Transverse colon (tissue), 4 donors: ENCODE results near the gene CHRND. TPM values are rescaled to one million over a fixed set of nuclear protein-coding genes. Genes with fewer than 3 reads are reported as not detected.

Source experiments
- DNase-seq: peaks from one replicate; pipeline ENCODE4 v3.0.0-alpha.2; 2019
- H3K27ac ChIP-seq, 4 donors: fragments of 200-600 bp; sonication (generic); 2 replicates each; pipeline ENCODE4 v1.5.1; 2016 to 2018; ENCODE audit warnings: inconsistent platforms in 4 of 4
- H3K27me3 ChIP-seq: fragments of 200-600 bp; sonication (generic); 2 replicates; pipeline ENCODE4 v1.5.1; 2017; ENCODE audit warnings: inconsistent platforms
- H3K36me3 ChIP-seq, 4 donors: fragments of 200-600 bp; sonication (generic); 2 replicates each; pipeline ENCODE4 v1.5.1; 2017 to 2019; ENCODE audit warnings: inconsistent platforms in 4 of 4
- H3K4me1 ChIP-seq, 4 donors: fragments of 200-600 bp; sonication (generic); 2 replicates each; pipeline ENCODE4 v1.5.1; 2017 to 2020; ENCODE audit warnings: inconsistent platforms in 4 of 4
- H3K4me3 ChIP-seq, 4 donors: fragments of 200-600 bp; sonication (generic); 1 replicate in 1 of 4; 2 replicates in 3 of 4; pipeline versions ENCODE4 v1.5.1 to v1.6.1; 2017 to 2019; ENCODE audit warnings: inconsistent platforms in 4 of 4
- H3K9me3 ChIP-seq, 2 donors: fragments of 200-600 bp; sonication (generic); 2 replicates each; pipeline ENCODE4 v1.5.1; 2017 to 2019; ENCODE audit warnings: inconsistent platforms in 2 of 2
- EP300 ChIP-seq: sonication (generic); formaldehyde crosslinking; IDR thresholded peaks from one replicate; pipeline ENCODE4 v1.6.1; 2017; ENCODE audit warnings: antibody characterized with exemption, low read depth
- POLR2A ChIP-seq: fragments of 450-650 bp; IDR thresholded peaks from one replicate; pipeline ENCODE4 v1.6.1; 2016; ENCODE audit warnings: antibody characterized with exemption, mild to moderate bottlenecking, moderate library complexity
- POLR2AphosphoS5 ChIP-seq, 3 donors: sonication (generic); formaldehyde crosslinking; IDR thresholded peaks; one replicate each; pipeline ENCODE4 v1.6.1; 2016; ENCODE audit warnings: antibody characterized with exemption in 3 of 3
- WGBS, 2 donors: methylation state at CpG; one replicate each; pipeline ENCODE4 v1.1.5; 2018; ENCODE audit warnings: low coverage in 1 of 2; 5-methylcytosine and 5-hydroxymethylcytosine counted together
- in situ Hi-C, 4 donors: fragments of 200-750 bp; cut with MboI; loops; one replicate each; pipeline versions ENCODE4 v1.15.0 to v1.15.1; 2017; ENCODE audit warnings: low sequenced_read_pairs in 3 of 4, low pct_ligation_motif_present in 1 of 4, low pct_unique_long_range_greater_than_20kb in 1 of 4
- intact Hi-C: fragments of 100-400 bp; cut with DNase I; formaldehyde crosslinking; loops from one replicate; pipeline ENCODE4 v1.15.1; 2023; ENCODE audit warnings: low total_unique reads
- total RNA-seq, 4 donors: library from RNA; depleted of rRNA; stranded (reverse); fragments of >200 nt; gene quantifications; one replicate each; pipeline ENCODE4 v1.1.0, GENCODE V29; 2016
- TF ChIP-seq, protein P1 (sequence below), 5 experiments: fragments of 200-600 bp in 3 of 5; fragments of 450-650 bp in 2 of 5; sonication (generic) in 3 of 5; IDR thresholded peaks; 1 replicate in 2 of 5; 2 replicates in 3 of 5; pipeline ENCODE4 v1.5.1; 2016 to 2017; ENCODE audit warnings: antibody characterized with exemption in 5 of 5, inconsistent platforms in 3 of 5, mild to moderate bottlenecking in 2 of 5, moderate library complexity in 1 of 5

The CHRND gene
- total RNA-seq, 4 donors from 2014 or later: not detected

DNA sequence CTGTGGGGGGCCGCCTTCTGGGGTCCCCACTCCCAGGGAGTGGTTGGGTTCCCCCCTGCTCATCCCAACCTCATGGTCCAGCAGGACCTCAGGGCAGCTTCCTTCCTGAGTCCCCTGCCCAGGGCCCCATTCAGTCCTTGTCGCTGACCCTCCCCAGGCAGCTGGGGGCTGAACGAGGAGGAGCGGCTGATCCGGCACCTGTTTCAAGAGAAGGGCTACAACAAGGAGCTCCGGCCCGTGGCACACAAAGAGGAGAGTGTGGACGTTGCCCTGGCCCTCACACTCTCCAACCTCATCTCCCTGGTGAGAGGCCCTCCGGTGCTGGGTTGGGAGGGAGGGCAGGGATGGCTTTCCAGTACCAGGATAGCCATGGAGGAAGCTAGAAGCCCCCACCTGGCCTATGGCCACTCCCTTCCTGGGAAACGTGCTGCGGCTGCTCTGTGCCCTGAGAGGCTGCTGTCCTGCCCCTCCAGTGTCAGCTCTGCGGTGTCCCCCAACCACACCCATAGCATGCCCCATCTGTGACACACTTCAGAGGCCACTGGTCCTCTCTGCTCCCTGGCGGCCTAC is 497 bp downstream of the CHRND start:
- in situ Hi-C loops: no loop called here
- peaks cover 0 to 25% (median 25%) of the 10 kb centered on the region in 4 donors for H3K4me1 ChIP-seq
- 76% methylated on average over 13 of the region's 13 CpGs; no CpG with 5 or more reads in 1 of the 2 donors for WGBS, 2 donors
- TF ChIP-seq POLR2A: no peak
- no peak for TF ChIP-seq EP300
- TF ChIP-seq, protein P1, sequence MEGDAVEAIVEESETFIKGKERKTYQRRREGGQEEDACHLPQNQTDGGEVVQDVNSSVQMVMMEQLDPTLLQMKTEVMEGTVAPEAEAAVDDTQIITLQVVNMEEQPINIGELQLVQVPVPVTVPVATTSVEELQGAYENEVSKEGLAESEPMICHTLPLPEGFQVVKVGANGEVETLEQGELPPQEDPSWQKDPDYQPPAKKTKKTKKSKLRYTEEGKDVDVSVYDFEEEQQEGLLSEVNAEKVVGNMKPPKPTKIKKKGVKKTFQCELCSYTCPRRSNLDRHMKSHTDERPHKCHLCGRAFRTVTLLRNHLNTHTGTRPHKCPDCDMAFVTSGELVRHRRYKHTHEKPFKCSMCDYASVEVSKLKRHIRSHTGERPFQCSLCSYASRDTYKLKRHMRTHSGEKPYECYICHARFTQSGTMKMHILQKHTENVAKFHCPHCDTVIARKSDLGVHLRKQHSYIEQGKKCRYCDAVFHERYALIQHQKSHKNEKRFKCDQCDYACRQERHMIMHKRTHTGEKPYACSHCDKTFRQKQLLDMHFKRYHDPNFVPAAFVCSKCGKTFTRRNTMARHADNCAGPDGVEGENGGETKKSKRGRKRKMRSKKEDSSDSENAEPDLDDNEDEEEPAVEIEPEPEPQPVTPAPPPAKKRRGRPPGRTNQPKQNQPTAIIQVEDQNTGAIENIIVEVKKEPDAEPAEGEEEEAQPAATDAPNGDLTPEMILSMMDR (IDR thresholded peaks at IDR 0.05): no peak
- TF ChIP-seq POLR2AphosphoS5 (IDR thresholded peaks at IDR 0.05): no peak
- H3K36me3 ChIP-seq: no peaks in the 10 kb centered on the region
- no peak overlapping the region for H3K4me3 ChIP-seq
- intact Hi-C loops: no loop called here
- peaks cover 53% of the 10 kb centered on the region for H3K27me3 ChIP-seq
- H3K9me3 ChIP-seq: no peaks in the 10 kb centered on the region
- no peak overlapping the region for H3K27ac ChIP-seq
- no peak for DNase-seq

DNA sequence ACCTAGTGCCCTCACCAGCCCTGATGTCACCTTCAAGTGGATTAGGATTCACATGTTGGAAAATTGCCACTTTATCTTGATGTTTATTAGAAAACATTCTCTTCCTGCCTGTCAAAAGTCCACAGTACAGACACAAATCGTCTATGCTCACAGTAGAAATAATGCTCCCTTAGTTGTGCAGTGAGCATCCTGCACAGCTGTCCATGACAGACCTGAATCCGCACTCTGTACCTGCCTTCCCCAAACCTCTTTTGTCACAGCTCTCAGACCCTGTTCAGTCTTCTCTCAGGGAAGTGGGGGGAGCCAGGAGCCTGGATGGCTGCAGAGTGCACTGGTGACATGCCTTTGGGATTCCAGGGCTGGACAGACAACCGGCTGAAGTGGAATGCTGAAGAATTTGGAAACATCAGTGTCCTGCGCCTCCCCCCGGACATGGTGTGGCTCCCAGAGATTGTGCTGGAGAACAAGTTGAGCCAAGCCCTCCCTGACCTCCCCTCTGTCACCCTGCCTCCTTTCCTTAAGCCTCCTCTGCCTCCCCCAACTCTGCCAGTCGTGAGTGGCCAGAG is 2.0 kb downstream of the CHRND start:
- H3K27ac ChIP-seq: no peak overlapping the region
- in situ Hi-C loops: no loop called here
- WGBS, 2 donors: 69% methylated on average over 6 of the region's 6 CpGs; no CpG with 5 or more reads in 1 of the 2 donors
- no peak overlapping the region for H3K4me3 ChIP-seq
- H3K4me1 ChIP-seq: peaks cover 0 to 16% (median 12%) of the 10 kb centered on the region in 4 donors
- H3K9me3 ChIP-seq: no peaks in the 10 kb centered on the region
- H3K36me3 ChIP-seq: no peaks in the 10 kb centered on the region
- intact Hi-C loops: no loop called here
- TF ChIP-seq EP300 (no peak), POLR2A (no peak), POLR2AphosphoS5 (IDR thresholded peaks at IDR 0.05) (no peak)
- TF ChIP-seq, protein P1 (IDR thresholded peaks at IDR 0.05): no peak
- DNase-seq: no peak
- H3K27me3 ChIP-seq: peaks cover 38% of the 10 kb centered on the region

DNA sequence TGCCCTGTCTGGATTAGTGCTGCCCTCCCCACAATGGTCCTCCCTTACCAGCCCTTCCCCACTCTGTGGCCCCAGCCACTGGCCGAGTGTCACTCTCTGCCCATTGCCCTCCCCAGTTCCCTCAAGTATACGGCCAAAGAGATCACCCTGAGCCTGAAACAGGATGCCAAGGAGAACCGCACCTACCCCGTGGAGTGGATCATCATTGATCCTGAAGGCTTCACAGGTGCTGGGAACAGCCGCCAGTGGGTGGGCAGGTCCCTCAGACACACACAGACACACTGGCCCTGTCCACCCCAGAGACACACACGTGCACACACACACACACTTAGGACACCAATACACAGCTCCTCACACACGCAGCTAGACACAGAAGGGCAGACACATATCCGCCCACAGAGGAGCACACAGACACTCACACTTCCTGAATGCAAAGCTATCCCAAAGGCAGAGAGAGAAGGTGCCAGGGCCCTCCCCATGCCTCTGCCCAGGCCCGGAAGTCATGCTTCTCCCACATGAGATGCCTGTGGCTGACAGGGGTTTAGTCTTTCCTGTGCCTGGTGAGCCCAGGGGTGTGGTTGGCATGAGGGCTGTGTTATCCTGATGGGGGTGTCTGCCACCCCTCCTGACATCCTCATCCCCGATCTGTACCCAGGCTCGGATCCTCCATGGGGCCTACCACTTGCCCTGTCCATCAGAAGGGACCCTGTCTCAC is 2.9 kb downstream of the CHRND start:
- Histone ChIP-seq H3K4me3 (no peak overlapping the region), H3K27ac (no peak overlapping the region), H3K4me1 (peaks cover 0 to 10% (median 5%) of the 10 kb centered on the region in 4 donors), H3K9me3 (no peaks in the 10 kb centered on the region), H3K36me3 (no peaks in the 10 kb centered on the region), H3K27me3 (peaks cover 28% of the 10 kb centered on the region)
- TF ChIP-seq, protein P1 (IDR thresholded peaks at IDR 0.05): no peak
- TF ChIP-seq POLR2A: no peak
- no peak for TF ChIP-seq POLR2AphosphoS5 (IDR thresholded peaks at IDR 0.05)
- no peak for TF ChIP-seq EP300
- in situ Hi-C loops: no loop called here
- 72% methylated on average over 10 of the region's 11 CpGs; no CpG with 5 or more reads in 1 of the 2 donors for WGBS, 2 donors
- intact Hi-C loops: no loop called here
- DNase-seq: no peak

DNA sequence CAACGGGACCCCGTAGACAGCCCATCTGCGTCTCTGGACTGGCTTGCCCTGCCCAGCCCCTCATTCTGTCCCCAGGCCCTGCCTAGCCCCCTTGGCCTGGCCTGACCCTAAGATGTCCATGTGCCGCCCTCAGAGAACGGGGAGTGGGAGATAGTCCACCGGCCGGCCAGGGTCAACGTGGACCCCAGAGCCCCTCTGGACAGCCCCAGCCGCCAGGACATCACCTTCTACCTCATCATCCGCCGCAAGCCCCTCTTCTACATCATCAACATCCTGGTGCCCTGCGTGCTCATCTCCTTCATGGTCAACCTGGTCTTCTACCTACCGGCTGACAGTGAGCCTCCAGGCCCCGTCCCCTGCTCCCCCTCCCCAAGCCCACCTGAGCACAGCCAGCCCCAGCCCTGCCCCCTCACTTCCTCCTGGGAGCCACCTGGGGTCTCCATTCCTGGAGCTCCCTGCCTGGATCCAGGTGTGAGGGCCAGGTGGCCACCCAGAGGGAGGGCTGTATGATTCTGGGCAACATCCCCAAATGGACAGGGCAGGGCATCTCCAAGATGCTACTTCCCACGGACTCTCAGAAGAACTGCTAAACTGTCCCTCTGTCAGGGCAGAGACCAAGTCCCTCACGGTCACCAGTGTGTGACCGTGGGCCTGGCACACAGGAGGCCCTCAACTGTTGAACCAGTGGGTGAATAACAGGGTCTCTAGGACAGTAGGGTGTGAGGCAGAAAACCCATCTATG is 4.0 kb downstream of the CHRND start:
- intact Hi-C loops (no loop called here), in situ Hi-C loops (no loop called here)
- Histone ChIP-seq H3K27ac (no peak overlapping the region), H3K36me3 (no peaks in the 10 kb centered on the region), H3K27me3 (peaks cover 21% of the 10 kb centered on the region), H3K4me1 (peaks cover 0 to 4% (median 0%) of the 10 kb centered on the region in 4 donors), H3K9me3 (no peaks in the 10 kb centered on the region), H3K4me3 (no peak overlapping the region)
- TF ChIP-seq EP300 (no peak), POLR2A (no peak), POLR2AphosphoS5 (IDR thresholded peaks at IDR 0.05) (no peak)
- TF ChIP-seq, protein P1 (IDR thresholded peaks at IDR 0.05): no peak
- WGBS, 2 donors: 89% methylated on average over 15 of the region's 17 CpGs; no CpG with 5 or more reads in 1 of the 2 donors
- no peak for DNase-seq
